Measurements from ENCODE around the gene SMNDC1. TPM values are rescaled to one million over a fixed set of nuclear protein-coding genes. Genes with fewer than 3 reads are reported as not detected.
"Not testable (repeated sequence)": the region's sequence is repeated elsewhere in the genome, so short reads cannot be mapped to it uniquely, and the experiment has no call there.

The SMNDC1 gene
- total RNA-seq, 1 experiment from 2014 or later, result 11.1 TPM

- DNase-seq (ENCODE audit: low spot score); in situ Hi-C loops (cut with HindIII; ENCODE audit: low sequenced_read_pairs): not testable (repeated sequence)
Observed at GRCh38 chr10:110331226-110331795, 26.6 kb upstream of the SMNDC1 start.

GRCh38 chr10:110330675-110331074 is 26.0 kb upstream of the SMNDC1 start:
- in situ Hi-C loops (cut with HindIII; ENCODE audit: low sequenced_read_pairs), result no loop called here
- no peak for DNase-seq (ENCODE audit: low spot score)

DNA sequence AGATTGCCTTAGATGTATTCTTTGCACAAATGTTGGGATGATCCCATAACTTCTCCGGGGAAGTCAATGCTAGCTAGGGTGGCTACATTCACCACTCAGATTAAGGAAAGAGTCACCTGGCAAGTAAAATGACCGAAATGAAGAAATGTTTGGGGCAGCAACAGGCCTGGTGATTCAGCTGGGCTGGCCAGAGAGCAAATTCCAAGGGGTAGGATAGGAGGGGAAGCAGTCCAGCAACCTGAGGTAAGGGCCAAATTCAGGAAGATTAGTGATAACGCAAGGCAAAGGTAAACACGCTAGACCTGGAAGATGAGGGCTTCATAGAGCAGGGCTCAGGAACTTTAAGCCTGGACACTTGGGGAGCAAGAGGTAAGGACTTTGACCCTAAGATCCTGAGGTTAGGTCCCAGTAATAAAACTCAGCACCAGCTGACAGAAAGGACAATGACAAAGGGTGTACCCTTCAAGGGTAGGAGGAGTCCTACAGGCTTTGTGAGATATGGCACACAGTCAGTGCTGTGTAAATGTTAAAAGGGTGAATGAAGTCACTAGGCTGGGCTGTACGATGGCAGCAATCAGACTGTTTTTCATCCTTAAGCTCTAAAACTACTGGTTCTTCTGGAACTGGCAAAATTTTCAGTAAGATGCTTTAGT is 22.7 kb upstream of the SMNDC1 start:
- in situ Hi-C loops (cut with HindIII; ENCODE audit: low sequenced_read_pairs), result no loop called here
- no peak for DNase-seq (ENCODE audit: low spot score)

DNA sequence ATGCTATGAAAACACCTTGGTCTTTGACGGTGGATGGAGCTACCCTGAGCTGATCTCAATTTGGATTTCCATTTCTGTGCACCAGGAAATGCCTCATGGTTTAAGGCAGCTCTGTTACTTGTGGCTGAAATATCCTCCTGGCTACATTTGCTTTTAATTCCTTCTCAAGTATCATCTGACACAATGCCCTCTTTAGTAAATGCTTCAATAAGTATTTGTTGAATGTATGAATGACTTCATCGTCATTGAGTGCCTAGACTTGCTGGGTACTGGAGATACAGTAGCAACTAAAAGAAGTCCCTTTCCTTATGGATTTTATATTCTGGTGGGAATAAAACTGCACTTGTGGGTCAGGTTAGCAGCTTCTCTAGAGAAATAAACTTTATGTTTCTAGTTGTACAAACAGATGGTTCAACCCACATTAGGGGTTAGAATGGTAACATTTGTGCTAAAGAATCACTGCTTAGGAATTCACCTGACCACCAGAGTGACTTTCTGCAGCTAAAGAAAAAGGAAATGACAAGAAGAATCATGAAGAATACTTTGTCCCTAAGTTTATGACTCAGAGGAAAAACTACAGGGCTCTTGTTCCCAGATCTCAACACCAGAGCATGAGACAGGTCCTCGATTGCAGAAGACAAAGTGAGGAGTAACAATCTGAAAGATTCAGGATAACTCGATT is 21.8 kb upstream of the SMNDC1 start:
- no peak for DNase-seq (ENCODE audit: low spot score)
- in situ Hi-C loops (cut with HindIII; ENCODE audit: low sequenced_read_pairs), result no loop called here

DNA sequence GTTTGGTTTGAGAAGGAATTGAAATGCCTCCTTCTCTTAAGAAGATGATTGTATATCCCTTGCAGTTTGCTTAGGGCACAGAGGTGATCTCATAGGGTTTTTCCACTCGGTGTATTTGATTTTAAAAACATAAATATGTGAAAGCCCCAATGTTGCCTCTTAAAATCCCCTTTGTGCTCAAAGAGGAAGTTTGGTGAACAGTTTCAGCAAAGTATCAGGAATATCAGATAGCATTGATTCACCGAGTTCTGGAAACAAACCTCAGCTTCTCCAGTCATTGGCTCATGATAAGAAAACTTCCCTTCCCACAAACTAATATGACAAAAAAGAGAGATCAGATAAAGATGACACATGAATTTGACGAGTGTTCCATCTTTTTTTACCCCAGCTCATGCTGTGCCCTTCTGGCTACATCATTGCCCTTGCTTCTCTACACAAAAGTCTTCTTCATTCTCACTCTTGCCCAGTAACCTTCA is 20.1 kb upstream of the SMNDC1 start:
- in situ Hi-C loops (cut with HindIII; ENCODE audit: low sequenced_read_pairs), result no loop called here
- DNase-seq (ENCODE audit: low spot score), result no peak

- no peak for DNase-seq (ENCODE audit: low spot score)
- in situ Hi-C loops (cut with HindIII; ENCODE audit: low sequenced_read_pairs), result no loop called here
Observed at GRCh38 chr10:110324201-110324804, 19.6 kb upstream of the SMNDC1 start.

- DNase-seq (ENCODE audit: low spot score), result no peak
- in situ Hi-C loops (cut with HindIII; ENCODE audit: low sequenced_read_pairs), result no loop called here
Observed at GRCh38 chr10:110323503-110323902, 18.8 kb upstream of the SMNDC1 start.

DNA sequence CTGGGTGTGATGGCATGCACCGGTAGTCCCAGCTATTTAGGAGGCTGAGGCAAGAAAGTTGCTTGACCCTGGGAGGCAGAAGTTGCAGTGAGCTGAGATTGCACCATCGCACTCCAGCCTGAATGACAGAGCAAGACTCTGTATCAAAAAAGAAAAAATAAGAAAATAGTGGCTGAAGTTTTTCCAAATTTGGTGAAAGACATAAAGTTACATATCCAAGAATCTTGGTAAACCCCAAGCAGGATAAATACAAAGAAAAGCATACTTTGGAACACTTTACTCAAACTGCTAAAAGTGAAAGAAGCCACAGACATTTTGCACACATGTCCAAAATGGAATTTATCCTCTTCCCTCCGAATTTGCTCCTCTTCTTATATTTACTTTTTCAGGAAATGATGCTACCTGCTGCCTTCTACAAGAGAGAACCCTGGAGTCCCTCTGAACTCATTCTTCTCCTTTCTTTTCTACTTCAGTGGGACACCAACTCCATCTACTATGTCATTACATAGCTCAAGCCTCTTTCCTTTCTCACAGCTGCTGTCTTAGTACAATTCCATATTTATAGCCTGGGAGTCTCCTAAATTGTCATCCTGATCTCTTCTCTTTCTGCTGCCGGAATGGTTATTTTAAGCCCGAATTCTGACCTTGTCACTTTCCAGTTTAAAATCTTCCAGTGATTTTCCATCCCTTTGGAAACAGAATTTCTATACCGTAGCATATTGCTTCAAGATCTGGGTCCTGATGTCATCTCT is 17.3 kb upstream of the SMNDC1 start:
- DNase-seq (ENCODE audit: low spot score), result no peak
- in situ Hi-C loops (cut with HindIII; ENCODE audit: low sequenced_read_pairs), result no loop called here

DNA sequence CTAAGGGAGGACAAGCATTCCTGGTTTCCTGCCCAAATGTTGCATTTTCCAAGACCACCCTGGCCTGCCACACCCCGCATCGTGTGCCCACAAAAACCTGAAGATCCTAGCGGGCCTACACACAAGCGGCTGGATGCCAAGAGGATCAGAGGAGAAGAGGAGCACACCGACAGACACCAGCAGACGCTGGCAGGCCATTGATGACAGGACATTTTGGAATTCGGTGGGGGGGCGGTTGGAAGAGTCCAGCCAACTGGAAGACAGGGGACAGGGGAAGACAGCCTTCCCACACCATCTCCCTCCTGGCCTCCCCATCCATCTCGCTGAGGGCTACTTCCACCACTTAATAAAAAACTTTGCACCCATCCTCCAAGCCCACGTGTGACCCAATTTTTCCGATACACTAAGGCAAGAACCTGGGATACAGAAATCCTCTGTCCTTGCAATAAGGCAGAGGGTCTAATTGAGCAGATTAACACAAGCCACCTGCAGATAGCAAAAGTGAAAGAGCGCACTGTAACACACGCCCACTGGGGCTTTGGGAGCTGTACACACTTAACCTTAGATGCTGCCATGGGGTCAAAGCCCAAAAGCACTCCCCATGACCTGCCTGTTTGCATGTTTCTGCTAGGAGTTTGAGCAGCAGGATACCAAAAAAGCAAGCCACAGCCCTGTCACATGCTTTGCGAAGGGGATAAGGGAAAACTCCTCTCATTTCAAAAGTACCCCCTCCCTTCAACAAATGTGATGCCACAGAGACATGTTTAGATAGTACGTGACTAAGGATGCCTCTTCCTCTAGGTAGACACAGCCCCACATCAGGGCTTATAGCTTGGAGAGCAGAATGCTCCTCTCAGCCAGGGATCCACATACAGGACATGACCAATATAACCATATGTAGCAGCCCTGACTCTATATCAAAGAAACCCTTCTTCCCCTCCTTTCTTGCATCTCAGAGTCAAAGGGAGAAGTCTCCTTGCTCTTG is 13.4 kb upstream of the SMNDC1 start:
- in situ Hi-C loops (cut with HindIII; ENCODE audit: low sequenced_read_pairs), result no loop called here
- no peak for DNase-seq (ENCODE audit: low spot score)

DNA sequence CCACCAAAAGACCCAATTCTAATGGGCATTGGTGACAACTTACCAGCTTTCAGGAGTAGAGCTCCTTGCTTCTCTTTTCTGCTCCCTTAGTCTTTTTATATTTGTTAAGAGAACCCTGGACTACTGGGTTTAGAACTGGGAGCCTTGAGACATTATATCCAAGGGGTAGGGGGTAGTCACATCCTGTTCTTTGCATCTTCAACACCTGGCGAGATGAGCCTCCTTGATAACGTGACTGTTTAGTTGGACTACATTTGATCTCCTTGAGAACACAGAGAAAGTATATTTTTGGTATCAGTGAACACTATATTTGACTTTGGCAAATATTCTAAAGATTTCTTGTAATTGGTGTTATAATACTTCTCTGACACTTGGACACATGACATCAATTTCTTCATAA is 9.0 kb upstream of the SMNDC1 start:
- DNase-seq (ENCODE audit: low spot score), result no peak
- in situ Hi-C loops (cut with HindIII; ENCODE audit: low sequenced_read_pairs), result no loop called here

DNA sequence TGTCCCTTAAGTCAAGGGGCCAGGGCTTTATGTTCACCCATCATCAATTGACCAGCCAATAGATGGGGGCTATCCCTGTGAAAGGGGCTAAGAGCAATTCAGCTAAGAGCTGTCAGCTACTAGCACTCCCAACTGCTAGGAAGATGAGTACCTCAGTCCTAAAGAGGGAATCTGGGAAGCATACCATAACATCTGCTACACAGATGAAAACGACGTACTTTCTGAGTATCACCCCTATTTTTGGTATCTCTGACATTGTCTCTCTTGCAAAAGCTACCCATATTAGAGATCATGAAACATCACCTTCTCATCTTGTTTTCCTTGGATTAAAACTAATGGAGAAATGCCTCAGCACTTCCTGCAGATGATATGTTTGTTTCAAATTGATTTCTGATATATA is 7.5 kb upstream of the SMNDC1 start:
- no peak for DNase-seq (ENCODE audit: low spot score)
- in situ Hi-C loops (cut with HindIII; ENCODE audit: low sequenced_read_pairs), result no loop called here

GRCh38 chr10:110311357-110311949 is 6.7 kb upstream of the SMNDC1 start:
- DNase-seq (ENCODE audit: low spot score), result peak; percentile 82
- in situ Hi-C loops (cut with HindIII; ENCODE audit: low sequenced_read_pairs), result no loop called here

GRCh38 chr10:110310741-110311140 is 6.0 kb upstream of the SMNDC1 start:
- no peak for DNase-seq (ENCODE audit: low spot score)
- in situ Hi-C loops (cut with HindIII; ENCODE audit: low sequenced_read_pairs), result no loop called here

- no peak for DNase-seq (ENCODE audit: low spot score)
- in situ Hi-C loops (cut with HindIII; ENCODE audit: low sequenced_read_pairs), result no loop called here
Observed at GRCh38 chr10:110307805-110308204, 3.1 kb upstream of the SMNDC1 start.

DNA sequence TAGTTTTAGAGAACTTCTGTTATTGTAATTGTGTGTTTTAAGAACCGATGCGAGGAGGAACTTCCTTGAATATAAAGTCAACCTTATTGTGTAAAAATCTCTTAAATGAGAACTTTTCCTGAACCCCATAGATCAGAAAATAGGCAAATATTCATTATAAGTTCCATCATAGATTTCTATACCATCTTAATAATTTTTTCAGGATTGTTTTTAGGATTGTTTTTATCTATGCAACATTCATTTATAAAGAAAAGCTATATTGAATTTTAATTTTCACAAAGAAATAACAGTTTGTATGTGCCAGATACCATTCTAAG is 1.7 kb upstream of the SMNDC1 start:
- in situ Hi-C loops (cut with HindIII; ENCODE audit: low sequenced_read_pairs), result no loop called here
- DNase-seq (ENCODE audit: low spot score), result no peak

- in situ Hi-C loops (cut with HindIII; ENCODE audit: low sequenced_read_pairs), result no loop called here
- DNase-seq (ENCODE audit: low spot score), result peak; percentile 87
Observed at GRCh38 chr10:110305767-110306451, 1.2 kb upstream of the SMNDC1 start.

DNA sequence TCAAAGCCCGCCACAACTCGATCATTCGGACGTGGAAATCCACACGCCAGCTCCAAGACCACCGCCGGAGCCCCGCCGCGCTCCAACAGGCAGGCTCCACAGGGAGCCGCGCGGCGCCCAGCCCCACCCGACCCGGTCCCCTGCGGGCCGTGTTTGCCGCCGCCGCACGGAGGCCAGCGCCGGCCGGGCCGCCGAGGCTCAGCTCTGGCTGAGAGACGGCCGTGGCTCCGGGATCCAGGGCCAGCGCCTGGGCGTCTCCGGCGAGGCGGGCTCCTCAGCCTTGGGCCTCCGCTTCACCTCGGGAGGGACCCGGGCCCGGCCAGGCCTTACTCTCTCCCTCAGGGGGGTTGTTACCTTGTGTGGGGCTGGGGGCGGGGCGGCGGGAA is 333 bp downstream of the SMNDC1 start:
- in situ Hi-C loops (cut with HindIII; ENCODE audit: low sequenced_read_pairs), result no loop called here
- DNase-seq (ENCODE audit: low spot score), result no peak

DNA sequence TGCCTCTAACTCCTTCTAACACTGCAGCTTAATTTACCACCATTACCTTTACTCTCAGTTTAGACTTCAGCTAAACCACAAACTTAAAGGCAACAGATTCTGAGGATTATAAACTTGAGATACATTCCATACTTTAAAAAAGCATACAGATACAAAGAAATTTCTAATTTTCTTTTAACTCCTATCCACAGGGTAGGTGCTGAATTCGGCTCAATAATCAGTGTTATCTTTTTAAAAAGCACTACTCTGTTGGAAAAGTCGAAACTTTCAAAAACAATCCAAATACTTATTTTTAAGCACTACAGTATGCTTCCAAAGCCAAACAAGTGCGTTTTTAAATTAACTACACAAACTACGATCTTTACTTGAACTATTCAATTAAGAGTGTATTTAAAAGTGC is 1.0 kb downstream of the SMNDC1 start:
- in situ Hi-C loops (cut with HindIII; ENCODE audit: low sequenced_read_pairs), result no loop called here

More for the DNA sequence above, 1.0 kb downstream of the SMNDC1 start:
- no peak for DNase-seq (ENCODE audit: low spot score)
